ENCODE data around the gene GFOD1.

Gene GFOD1

DNA sequence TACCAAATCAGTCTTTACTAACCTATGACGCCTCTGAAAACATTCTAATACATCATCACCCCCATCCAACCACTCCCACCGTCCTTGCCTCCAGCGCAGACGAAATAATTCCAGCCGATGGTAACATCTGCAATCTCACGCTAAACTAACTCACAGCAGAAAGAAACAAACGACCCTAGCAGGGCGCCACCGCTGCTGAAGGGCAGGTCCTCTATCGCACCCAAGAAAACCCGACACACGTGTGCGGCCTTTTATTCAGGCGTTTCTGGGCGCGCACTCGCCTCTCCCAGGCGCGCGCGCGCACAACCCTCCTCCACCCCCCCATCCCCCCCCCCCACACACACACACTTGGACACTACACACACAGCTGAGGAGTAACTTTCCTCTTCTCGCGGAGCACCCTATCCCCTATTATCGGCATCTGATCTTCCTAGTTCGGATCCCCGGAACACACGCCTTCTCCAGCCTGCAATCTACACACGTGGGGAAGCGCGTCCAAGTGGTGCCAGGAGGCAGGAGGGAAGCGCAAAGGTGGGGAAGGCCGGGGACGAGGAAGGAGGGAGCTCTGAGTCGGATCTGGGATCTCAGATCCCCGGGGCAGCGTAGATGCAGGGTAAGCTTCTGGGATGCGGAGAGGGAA lies 1.4 kb downstream of the GFOD1 start:
- no peak for DNase-seq (ENCODE audit: low read depth)

DNA sequence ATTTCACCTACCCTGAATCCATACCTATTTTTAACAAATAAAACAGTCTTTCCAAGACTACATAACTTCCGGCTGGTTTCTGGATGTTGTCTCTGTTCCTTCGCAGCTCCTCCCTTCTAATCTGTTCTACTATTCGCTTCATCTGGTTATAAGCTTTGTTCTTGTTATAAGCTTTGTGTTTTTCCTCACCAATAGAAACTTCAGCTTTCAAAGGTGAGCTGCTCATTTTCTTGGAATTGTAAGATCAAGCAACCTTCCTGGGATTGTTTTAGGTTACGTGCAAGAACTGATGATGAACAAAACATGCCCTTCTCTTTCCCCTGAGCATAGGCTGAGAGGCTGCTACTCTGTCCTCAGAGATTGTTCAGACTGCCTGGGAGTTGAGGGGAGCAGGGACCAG lies 2.1 kb downstream of the GFOD1 start:
- DNase-seq (ENCODE audit: low read depth), result no peak

DNA sequence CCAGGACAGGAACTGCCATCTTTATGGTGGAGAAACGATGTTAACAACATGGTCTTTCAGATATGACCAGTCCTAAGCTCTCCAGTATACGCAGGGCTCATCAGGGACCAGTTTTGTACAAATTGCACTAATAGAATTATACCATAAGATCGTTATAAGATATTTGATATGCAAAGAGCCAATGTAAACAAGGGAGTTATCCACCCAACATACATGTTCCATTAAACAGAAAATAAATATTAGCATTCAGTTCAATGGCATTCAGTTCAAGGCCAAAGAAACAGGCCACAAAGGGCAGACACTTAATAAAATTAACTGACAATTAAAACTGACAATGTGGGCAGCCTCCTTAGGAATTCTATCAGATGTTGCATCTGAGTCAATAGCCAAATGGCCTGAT lies 2.6 kb downstream of the GFOD1 start:
- no peak for DNase-seq (ENCODE audit: low read depth)

DNA sequence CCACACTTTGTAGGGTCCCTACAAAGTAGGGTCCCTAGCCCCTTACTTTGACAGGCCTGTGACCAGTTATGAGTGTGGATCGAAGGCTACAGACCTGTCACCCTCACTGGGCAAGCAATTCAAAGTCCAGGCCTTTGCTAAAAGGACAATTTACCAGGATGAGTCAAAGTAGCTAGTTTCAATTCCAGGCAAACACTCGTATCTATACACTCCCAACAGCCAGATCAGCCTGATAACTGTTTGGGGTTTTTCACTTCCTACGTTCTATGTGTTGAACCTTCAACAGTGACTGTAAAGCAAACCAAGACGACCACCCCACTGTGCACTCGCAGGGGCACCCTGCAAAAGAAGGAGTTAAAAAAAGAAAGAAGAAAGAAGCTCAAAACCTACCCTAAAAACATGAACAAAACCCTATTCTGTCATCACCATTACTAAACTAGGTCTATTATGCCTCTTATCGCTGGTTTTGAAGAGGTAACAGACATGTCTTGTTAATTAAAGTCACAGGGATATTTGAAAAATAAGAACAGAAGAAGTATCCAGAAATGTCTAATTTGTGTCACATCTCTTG lies 3.2 kb downstream of the GFOD1 start:
- DNase-seq (ENCODE audit: low read depth), result no peak

DNA sequence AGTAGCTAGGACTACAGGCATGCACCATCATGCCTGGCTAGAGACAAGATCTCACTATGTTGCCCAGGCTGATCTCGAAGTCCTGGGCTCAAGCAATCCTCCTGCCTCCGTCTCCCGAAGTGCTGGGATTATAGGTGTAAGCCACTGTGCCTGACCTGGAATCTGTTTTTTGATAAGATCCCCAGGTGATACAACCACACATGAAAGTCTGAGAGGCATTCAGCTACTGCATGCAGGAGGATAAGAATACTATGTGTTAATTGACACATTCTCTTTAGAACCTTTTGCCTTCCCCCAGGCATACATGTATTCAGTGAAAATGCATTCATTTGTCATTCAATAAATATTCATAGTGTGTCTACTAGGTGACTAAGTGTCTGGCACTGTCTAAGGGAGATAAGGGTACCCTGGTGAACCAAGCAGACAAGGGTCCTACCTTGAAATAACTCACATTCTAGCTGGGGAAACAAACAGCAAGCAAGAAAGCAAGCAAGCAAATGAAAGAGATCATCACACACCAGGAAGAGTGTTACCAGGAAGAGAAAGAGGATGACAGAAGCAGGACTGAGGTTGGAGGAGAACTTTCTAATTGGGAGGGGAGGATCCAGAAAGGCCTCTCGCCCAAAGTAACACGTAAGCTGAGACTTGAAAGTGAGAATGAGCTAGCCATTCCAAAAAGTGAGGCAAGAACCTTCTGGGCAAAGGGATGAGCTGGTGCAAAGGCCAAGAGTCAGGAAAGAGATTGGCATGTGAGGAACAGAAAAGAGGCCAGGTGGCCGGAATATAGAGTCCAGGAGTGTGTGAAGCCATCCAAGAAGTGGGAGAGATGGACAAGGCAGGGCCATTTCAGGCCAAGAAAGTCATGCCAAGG lies 6.5 kb downstream of the GFOD1 start:
- no peak for DNase-seq (ENCODE audit: low read depth)

DNA sequence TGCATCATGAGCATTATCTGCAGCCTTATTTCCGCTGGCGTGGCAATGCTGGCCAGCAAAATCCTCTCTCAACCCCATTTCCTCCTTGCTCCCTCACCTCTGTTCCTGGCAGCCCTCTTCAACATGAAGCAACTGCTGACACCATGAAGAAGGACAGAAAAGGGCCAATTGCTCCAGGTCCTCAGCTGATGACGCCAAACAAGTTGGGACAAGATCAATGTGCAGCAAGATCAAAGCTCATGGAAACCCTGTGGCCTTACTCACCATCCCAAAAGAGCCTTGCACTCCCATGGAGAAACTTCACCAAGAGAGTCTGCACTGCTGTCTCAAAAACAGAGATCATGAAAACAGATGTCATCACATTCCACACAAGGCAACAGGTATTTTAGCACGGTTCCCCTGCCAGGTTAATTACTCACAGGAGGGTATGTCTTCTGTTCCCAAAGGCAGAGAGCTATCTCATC lies 7.4 kb downstream of the GFOD1 start:
- DNase-seq (ENCODE audit: low read depth), result no peak

DNA sequence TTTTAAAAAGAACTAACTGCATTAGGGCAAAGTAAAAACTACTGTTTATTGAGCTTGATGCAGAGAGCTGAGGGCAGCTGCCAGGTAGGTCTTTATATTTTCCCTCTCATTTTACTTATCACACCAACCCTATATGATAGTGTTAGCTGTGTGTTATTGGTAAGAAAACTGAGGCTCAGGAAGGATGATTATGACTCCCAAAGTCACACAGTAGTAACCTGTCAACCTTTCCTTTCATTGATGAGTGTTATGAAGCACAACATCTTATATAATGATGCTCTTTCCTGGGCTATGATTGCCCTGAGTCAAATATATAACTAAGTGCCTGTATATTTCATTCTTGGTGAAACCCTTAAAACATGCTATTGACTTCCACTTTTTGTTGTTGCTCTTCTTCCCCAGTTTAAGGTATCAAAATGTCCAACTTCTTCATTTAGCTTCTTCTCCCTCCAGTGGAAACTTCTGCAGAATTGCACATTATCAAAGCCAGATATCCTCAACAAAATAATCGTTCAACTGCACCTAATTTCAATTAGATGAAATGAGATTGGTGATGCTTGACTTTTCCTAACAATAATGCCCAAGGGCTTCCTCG lies 8.1 kb downstream of the GFOD1 start:
- DNase-seq (ENCODE audit: low read depth), result no peak

DNA sequence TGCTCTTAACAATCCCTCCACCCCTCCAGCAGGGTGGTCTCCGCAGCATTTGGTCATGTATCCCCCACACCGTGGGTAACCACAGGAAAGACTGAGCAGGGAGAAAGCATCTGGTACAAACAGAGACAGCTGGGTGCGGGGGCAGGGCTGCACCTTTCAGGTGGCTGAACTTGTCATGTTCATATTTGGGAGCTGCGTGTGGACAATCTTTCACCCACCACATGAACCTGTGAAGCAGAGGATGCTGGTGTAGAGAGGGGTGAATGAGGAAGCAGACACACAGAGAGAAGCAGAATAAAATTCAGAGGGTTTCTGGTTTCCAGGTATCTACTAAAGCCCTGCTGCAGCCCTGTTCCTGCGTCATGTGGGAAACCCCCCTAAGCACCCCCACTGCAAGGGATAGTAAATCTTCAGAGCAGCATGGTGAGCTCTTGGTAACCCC lies 8.9 kb downstream of the GFOD1 start:
- DNase-seq (ENCODE audit: low read depth), result no peak

DNA sequence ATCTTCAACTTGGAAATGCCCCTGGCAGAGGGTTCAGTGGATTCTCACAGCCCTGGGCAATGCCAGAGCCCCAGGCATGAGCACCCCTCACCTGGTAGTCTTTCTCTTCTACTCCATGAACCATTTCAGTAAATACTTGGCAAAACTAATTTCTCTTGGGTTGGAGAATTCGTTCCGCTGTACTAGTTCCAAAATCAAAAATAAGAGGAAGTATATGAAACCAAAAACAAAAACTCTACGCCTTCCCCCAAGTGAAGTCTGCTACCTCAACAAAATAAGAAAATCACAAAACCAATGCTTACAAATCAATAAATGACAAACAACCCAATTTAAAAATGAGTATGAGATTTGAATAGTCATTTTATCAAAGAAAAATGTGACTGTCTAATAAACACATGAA lies 12.6 kb downstream of the GFOD1 start:
- no peak for DNase-seq (ENCODE audit: low read depth)

DNA sequence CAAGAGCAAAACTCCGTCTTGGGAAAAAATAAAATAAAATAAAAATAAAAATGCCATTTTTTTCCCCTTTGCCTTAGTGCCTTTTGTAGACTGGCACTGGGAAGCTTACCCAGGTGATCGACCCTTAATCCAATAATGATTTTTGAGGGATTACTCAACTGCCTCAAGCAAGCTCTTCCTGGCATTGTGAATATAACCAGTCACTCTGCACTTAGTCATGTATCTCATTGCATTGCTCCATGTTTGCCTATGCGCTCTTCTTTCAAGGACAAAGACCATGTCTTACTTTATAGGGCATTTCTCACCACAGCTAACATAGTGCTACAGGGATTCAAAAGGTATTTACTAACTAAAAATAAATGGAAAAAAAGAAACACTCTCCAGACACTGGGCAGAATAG lies 13.0 kb downstream of the GFOD1 start:
- no peak for DNase-seq (ENCODE audit: low read depth)

DNA sequence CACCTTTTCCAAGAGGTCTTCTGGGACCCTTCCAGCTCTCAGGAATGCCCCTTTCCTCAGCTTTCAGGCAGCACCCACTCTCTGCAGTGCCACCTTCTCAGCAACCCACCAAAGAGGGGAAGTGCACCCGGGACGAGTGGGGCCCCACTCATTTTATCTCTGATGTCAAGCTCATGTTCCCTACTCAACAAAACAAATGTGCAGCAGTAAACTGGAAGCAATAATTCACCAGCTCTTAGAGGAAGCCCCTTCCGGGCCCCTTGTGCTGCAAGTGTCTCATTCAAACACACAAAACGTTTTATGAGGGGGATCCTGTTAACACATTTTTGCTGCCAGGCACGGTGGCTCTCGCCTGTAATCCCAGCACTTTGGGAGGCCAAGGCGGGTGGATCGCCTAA lies 13.6 kb downstream of the GFOD1 start:
- DNase-seq (ENCODE audit: low read depth), result no peak

DNA sequence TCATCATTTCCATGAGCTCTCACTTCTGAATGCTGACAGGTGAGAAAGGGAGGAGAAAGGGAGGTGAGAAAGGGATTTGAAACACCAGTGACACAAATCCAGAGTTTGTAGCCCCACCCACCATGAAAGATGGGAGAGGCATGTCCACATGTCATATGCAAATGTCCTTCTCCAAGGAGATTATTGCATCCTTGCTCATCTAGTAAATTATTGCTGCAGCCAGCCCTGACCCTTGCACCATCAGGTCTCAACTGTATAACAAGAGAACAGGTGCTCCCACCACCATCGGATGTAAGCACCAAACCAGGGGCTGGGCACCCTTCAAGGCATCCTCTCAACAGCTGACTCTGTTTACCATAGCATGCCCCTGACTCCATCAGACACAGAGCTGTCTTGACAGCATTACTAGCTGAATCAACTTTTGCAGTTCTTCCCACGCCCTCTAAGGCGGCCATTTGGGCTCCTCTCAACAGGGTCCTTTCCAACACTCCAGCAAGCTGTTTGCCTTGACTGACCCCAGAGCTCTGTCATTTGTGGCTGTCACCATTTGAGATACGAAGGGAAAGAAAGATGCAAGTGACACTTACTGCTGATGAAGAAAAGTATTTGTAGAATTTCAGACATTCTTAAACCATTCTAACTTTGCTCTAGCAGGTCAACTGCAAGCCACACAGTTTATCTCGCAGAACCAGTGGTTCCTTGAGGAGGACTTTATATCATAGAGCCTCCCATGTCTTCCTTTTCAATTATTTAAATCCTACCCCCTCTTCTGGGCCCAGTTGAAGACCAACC lies 14.2 kb downstream of the GFOD1 start:
- no peak for DNase-seq (ENCODE audit: low read depth)

DNA sequence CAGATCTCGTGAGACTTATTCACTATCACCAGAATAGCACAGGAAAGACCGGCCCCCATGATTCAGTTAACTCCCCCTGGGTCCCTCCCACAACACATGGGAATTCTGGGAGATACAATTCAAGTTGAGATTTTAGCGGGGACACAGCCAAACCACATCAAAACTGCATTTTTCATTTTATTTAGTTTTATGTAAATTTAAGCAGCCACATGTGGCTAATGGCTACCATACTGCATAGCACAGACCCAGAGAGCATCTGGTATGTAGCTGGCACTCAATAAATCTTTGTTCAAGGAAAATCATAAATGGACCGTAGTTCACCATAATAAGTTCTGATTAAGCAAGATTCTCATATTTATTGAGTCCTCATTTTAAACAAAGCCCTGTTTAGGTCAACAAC lies 15.3 kb downstream of the GFOD1 start:
- no peak for DNase-seq (ENCODE audit: low read depth)

DNA sequence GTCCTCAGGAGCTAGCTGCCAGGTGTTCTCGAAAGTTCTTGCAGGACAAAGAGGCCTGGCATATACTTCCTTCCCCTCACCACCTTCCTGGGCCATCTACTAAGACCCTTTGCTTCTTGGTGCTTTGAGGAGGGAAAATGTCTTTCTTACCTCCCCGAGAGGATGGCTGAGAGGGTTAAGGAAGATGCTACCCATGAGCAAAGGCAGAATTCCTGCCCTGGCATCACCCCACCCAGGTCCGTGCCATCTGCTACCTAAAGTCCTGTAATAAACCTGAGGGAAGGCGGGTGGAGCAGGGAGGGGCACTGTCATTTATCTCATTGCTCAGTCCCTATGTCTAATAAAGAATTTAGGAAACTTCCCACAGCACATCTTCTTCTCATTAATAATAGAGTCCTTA lies 16.2 kb downstream of the GFOD1 start:
- no peak for DNase-seq (ENCODE audit: low read depth)

DNA sequence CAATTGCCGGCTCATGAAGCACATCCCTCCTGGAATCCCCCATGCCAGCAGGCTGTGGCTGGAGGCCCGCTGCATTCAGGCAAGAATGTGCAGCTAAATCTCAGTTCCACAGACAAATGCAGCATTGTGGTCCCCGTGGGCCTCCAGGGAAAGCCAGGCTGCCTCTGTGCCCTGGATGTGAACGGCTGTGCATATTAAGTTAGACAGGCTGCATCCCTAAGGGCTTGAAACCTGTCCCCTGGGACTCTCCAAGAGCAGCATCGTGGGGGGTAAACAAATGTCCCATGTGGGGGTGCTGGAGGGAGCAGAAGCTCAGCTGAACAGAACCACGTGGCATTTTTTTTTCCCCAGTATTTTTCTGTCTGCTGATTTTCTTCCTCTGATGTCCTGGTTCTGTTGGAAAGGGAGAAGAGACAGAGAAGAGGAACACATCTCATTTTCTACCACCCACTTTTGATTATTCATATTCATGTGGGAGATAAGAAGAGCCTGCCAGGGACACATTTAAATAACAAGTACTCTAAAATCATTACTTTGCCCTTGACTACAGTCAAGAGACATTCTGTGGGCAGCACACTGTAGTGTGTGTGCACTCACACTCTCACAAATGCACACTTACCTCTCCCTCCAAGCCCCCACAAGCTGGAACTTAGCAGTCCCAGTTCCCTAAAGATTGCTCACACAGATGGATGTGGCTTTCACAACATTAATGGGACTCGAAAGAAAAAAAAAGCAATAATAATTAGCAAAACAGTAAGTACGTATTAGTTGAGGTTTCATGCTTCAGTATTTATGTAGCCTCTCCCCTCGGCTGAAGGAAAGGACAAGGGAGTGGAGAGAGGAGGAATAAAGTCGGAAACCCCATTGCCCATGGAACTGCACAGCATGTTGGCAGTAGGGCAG lies 16.9 kb downstream of the GFOD1 start:
- DNase-seq (ENCODE audit: low read depth), result no peak

DNA sequence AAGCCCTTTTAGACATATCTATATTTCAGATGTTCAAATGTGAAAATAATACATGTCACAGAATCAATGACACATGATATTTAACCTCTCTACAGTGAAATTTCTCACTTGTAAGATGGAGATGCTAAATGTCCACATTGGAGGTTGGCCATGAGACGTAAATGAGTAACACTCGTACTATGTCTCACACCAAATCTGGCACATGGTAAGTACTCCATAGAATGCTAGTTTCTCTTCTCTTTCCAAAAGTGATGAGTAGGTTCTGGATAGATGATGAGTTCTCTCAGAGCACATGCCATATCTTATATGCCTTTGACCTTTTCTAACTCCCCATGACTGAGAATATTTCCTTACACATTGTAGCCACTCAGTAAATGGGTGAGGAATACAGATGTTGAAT lies 17.7 kb downstream of the GFOD1 start:
- no peak for DNase-seq (ENCODE audit: low read depth)

DNA sequence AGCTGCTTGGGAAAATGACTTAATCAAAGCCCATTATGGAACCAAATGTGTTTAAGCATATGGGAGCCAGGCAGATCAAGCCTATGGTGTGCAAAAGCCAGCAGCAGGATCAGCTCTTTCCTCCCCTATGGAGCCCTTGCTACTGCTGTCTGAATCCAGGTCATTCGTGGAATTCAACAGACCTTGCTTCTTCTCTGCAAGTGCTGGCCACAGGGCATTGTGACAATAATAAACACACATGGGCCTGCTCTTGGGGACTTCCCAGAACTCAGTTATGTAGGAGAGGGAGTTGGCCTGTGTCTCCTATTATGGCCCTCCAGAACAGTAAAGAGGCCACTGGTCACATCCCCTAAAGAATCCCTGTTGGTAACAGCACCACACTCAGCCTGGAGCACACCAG lies 18.6 kb downstream of the GFOD1 start:
- DNase-seq (ENCODE audit: low read depth), result no peak

DNA sequence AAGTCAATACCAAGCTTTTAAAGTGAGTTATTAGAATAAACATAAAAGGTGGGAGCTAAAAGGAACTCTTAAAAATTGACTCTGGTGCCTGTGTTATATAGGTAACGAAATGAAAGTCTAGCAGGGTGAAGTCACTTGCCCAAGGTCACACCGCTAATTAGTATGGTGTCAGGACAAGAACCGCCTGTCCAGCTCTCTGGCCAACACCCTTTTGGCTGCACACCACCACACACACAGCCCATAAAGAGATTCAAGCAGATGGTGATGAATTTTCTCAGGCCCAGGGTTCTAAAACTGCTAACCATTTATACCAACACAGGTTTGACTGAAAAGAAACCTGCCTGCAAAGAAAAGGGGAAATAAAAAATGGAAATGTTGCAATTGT lies 20.2 kb downstream of the GFOD1 start:
- DNase-seq (ENCODE audit: low read depth), result no peak

DNA sequence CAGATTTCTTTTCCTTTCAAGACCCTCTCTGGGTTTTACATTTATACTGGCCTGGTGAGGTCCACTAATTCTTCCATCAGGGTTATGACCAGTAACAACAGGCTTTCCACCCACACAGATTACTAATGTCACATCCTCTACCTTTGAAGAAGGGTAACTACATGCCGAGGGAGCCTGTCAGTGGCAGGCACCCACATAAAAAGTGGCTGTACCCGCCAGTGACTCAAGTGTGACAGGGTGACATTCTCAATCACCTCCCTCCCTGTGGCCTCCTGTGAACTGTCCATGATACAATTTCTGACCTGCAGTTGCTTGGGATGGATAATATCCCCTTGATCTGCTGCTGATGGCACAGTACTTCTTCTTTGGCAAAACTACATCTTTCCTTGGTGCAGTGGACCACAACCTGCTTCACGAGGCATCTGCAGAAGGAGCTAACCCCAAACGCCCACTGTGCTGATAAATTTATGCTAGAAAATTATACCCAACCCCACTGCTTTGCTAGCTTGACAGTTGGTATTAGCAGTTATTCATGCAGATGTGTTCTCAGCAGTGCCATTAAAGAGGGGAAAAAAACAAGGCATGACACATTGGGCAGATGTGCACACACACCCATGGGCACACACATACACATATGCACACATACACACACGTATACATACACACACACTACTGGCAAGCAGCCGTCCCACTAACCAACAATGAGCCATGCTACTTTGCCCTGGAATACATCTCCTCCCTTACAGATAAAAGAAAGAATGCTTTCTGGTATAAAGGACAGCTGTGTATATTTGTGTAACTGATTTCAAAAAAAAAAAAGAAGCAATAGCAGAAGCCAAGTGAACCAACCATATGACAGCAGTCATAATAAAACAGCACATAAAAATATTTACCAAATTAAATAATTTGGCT lies 20.8 kb downstream of the GFOD1 start:
- no peak for DNase-seq (ENCODE audit: low read depth)

DNA sequence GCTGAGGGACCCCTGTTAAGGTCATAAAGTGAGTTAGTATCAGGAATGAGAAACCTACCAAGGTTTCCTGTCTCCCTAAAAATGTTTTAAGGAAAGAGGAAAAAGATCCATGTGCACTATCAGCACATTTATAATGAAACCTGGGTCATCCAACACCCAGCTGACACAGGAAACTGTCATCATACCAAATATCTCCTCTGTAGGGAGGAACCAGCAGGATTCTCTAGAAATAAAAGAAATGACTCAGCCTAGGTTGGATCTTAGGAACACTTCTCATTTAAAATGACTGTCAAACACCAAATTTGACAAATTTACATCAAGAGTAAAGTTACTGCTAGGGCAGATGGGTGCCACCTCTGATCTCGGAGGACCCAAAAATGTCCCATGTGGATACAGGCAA lies 21.7 kb downstream of the GFOD1 start:
- no peak for DNase-seq (ENCODE audit: low read depth)
